Body of pancreas (tissue), 4 donors: ENCODE data around the gene SUMO2. TPM values are rescaled to one million over a fixed set of nuclear protein-coding genes. Genes with fewer than 3 reads are reported as not detected.
"Not testable (repeated sequence)": the region's sequence is repeated elsewhere in the genome, so short reads cannot be mapped to it uniquely, and the experiment has no call there.

Experiments
- ATAC-seq: fragments of 150-250 bp; one replicate; pipeline ENCODE4 v1.9.1; 2016
- DNase-seq, 4 donors: peaks; one replicate each; pipeline ENCODE4 v3.0.0-alpha.2; 2019
- H3K27ac ChIP-seq, 4 donors: fragments of 200-600 bp; sonication (generic); 1 replicate in 3 of 4; 2 replicates in 1 of 4; pipeline versions ENCODE4 v1.5.1 to v1.6.1; 2016 to 2019; ENCODE audit warnings: mild to moderate bottlenecking in 1 of 4, mixed read lengths in 1 of 4, moderate library complexity in 1 of 4
- H3K27me3 ChIP-seq, 2 donors: fragments of 200-600 bp; sonication (generic); one replicate each; pipeline ENCODE4 v1.6.0; 2016; ENCODE audit warnings: mild to moderate bottlenecking in 1 of 2
- H3K36me3 ChIP-seq, 2 donors: fragments of 200-600 bp; sonication (generic); replicated peaks in 1 of 2; 2 replicates each; pipeline ENCODE4 v1.5.1; 2016; ENCODE audit warnings: low read depth in 2 of 2; ENCODE audit not compliant: insufficient read depth in 1 of 2
- H3K4me1 ChIP-seq: fragments of 200-600 bp; sonication (generic); one replicate; pipeline ENCODE4 v1.6.0; 2016
- H3K4me3 ChIP-seq, 2 donors: fragments of 200-600 bp; sonication (generic); 1 replicate in 1 of 2; 2 replicates in 1 of 2; pipeline ENCODE4 v1.5.1; 2016 to 2019
- H3K9me3 ChIP-seq, 3 donors: fragments of 200-600 bp; sonication (generic); 1 replicate in 2 of 3; 2 replicates in 1 of 3; pipeline ENCODE4 v1.5.1; 2016
- CTCF ChIP-seq, 7 experiments: fragments of 450-650 bp in 4 of 7; fragments of 200-600 bp in 3 of 7; sonication (generic) in 3 of 7; IDR thresholded peaks; one replicate each; pipeline ENCODE4 v1.5.1; 2016 to 2019; ENCODE audit warnings: antibody characterized with exemption in 7 of 7
- POLR2A ChIP-seq, 3 donors: fragments of 450-650 bp; IDR thresholded peaks; one replicate each; pipeline ENCODE4 v1.6.1; 2016; ENCODE audit warnings: antibody characterized with exemption in 3 of 3, mild to moderate bottlenecking in 2 of 3
- WGBS, 2 donors: methylation state at CpG; one replicate each; pipeline ENCODE4 v1.1.5; 2017; 5-methylcytosine and 5-hydroxymethylcytosine counted together
- intact Hi-C: fragments of 100-400 bp; cut with DNase I; formaldehyde crosslinking; loops from one replicate; pipeline ENCODE4 v1.15.1; 2023
- total RNA-seq, 2 donors: library from RNA; depleted of rRNA; stranded (reverse); fragments of >200 nt; gene quantifications; one replicate each; pipeline ENCODE4 v1.1.0, GENCODE V29; 2016

Gene SUMO2
- total RNA-seq, 2 donors from 2014 or later = 25.1 to 25.2 TPM

DNA sequence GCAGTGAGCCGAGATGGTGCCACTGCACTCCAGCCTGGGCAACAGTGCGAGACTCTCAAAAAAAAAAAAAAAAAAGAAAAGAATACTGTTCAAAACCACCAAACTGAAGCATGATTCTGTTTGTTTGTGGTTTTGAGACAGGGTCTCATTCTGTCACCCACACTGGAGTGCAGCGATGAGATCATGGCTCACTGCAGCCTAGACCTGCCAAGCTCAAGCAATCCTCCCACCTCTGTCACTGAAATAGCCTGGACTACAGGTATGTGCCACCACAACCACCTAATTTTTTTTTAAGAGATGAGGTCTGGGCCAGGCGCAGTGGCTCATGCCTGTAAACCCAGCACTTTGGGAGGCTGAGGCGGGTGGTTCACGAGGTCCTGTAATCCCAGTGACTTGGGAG, 4.3 kb downstream of the SUMO2 start:
- H3K9me3 ChIP-seq = no peaks in the 10 kb centered on the region
- WGBS, 2 donors = 85 to 96% methylated on average over 6 of the region's 6 CpGs
- no peak overlapping the region for H3K27ac ChIP-seq
- peaks cover 13 to 24% of the 10 kb centered on the region in 2 donors for H3K36me3 ChIP-seq
- no peak overlapping the region for H3K4me3 ChIP-seq
- H3K4me1 ChIP-seq = peaks cover 20% of the 10 kb centered on the region
- no peak for DNase-seq
- TF ChIP-seq POLR2A (IDR thresholded peaks at IDR 0.05) (no peak), CTCF (IDR thresholded peaks at IDR 0.05) (no peak)
- H3K27me3 ChIP-seq = no peaks in the 10 kb centered on the region
- ATAC-seq = no peak
- intact Hi-C loops = no loop called here

GRCh38 chr17:75176625-75177024, 6.1 kb downstream of the SUMO2 start:
- H3K4me3 ChIP-seq = no peak overlapping the region
- TF ChIP-seq POLR2A (IDR thresholded peaks at IDR 0.05) = no peak
- TF ChIP-seq CTCF (IDR thresholded peaks at IDR 0.05) = no peak
- peaks cover 14 to 28% of the 10 kb centered on the region in 2 donors for H3K36me3 ChIP-seq
- 83 to 87% methylated on average over 5 of the region's 5 CpGs for WGBS, 2 donors
- no peak overlapping the region for H3K27ac ChIP-seq
- DNase-seq (no peak), ATAC-seq (no peak)
- intact Hi-C loops = no loop called here
- no peaks in the 10 kb centered on the region for H3K9me3 ChIP-seq
- H3K4me1 ChIP-seq = peaks cover 16% of the 10 kb centered on the region
- no peaks in the 10 kb centered on the region for H3K27me3 ChIP-seq

- Histone ChIP-seq H3K36me3 (peaks cover 14 to 28% of the 10 kb centered on the region in 2 donors), H3K27me3 (no peaks in the 10 kb centered on the region), H3K9me3 (no peaks in the 10 kb centered on the region), H3K27ac (no peak overlapping the region), H3K4me1 (peaks cover 5% of the 10 kb centered on the region), H3K4me3 (no peak overlapping the region)
- ATAC-seq (no peak), DNase-seq (no peak)
- 90 to 94% methylated on average over 11 of the region's 11 CpGs for WGBS, 2 donors
- intact Hi-C loops = no loop called here
- TF ChIP-seq POLR2A (IDR thresholded peaks at IDR 0.05) (no peak), CTCF (IDR thresholded peaks at IDR 0.05) (no peak)
Observed at GRCh38 chr17:75174996-75175395, 7.8 kb downstream of the SUMO2 start.

GRCh38 chr17:75173526-75173925, 9.2 kb downstream of the SUMO2 start:
- no peak for DNase-seq
- intact Hi-C loops = no loop called here
- Histone ChIP-seq H3K4me3 (no peak overlapping the region), H3K9me3 (no peaks in the 10 kb centered on the region), H3K27ac (no peak overlapping the region), H3K36me3 (peaks cover 14 to 24% of the 10 kb centered on the region in 2 donors), H3K27me3 (no peaks in the 10 kb centered on the region), H3K4me1 (no peaks in the 10 kb centered on the region)
- 74 to 86% methylated on average over 3 to 4 of the region's 4 CpGs for WGBS, 2 donors
- TF ChIP-seq CTCF (IDR thresholded peaks at IDR 0.05) (no peak), POLR2A (IDR thresholded peaks at IDR 0.05) (no peak)
- ATAC-seq = no peak

DNA sequence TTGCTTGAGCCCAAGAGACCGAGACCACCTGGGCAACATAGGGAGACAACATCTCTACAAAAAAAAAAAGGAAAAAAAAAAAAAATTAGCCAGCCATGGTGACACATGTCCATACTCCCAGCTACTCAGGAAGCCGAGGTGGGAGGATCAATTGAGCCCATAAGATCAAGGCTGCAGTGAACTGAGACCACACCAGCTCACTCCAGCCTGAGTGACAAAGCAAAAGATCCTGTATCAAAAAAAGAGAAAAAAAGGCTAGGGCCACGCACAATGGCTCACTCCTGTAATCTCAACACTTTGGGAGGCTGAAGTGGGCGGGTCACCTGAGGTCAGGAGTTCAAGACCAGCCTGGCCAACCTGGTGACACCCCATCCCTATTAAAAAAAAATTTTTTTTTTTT, 13.8 kb downstream of the SUMO2 start:
- TF ChIP-seq POLR2A (IDR thresholded peaks at IDR 0.05) (no peak), CTCF (IDR thresholded peaks at IDR 0.05) (no peak)
- DNase-seq (no peak), ATAC-seq (no peak)
- no peaks in the 10 kb centered on the region for H3K9me3 ChIP-seq
- WGBS, 2 donors = 75 to 78% methylated on average over 4 of the region's 4 CpGs
- H3K27ac ChIP-seq = no peak overlapping the region
- no peaks in the 10 kb centered on the region for H3K27me3 ChIP-seq
- H3K4me1 ChIP-seq = no peaks in the 10 kb centered on the region
- intact Hi-C loops = no loop called here
- peaks cover 7 to 19% of the 10 kb centered on the region in 2 donors for H3K36me3 ChIP-seq
- no peak overlapping the region for H3K4me3 ChIP-seq

DNA sequence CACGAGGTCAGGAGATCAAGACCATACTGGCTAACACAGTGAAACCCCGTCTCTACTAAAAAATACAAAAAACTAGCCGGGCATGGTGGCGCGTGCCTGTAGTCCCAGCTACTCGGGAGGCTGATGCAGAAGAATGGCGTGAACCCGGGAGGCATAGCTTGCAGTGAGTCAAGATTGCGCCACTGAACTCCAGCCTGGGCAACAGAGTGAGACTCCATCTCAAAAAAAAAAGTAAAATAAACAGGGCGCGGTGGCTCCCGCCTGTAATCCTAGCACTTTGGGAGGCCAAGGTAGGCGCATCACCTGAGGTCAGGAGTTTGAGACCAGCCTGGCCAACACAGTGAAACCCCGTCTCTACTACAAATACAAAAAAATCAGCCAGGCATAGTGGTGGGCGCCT, 18.2 kb downstream of the SUMO2 start:
- not testable (repeated sequence) for DNase-seq

More for the DNA sequence above, 18.2 kb downstream of the SUMO2 start:
- H3K27ac ChIP-seq, H3K4me3 ChIP-seq, H3K4me1 ChIP-seq, intact Hi-C loops, H3K27me3 ChIP-seq, H3K9me3 ChIP-seq, ATAC-seq: not testable (repeated sequence)
- H3K36me3 ChIP-seq = peaks cover 0 to 10% of the 10 kb centered on the region in 2 donors
- 95 to 96% methylated on average over 15 of the region's 15 CpGs for WGBS, 2 donors
